GM18519 (cell line): Measurements from ENCODE around the gene ANKRD50.

ENCODE experiments used
- ATAC-seq: cut with Tn5 transposase; IDR thresholded peaks from one replicate; pipeline ENCODE4 v1.9.1; 2021; ENCODE audit warnings: mild to moderate bottlenecking, moderate library complexity; ENCODE audit not compliant: unreplicated experiment, low FRiP score

Gene ANKRD50

GRCh38 chr4:124712372-124713184 lies at the start of gene ANKRD50:
ANKRD50 (minus strand) TSS chr4:124712732; CDS start chr4:124710511, 2,221 bp downstream.
- ATAC-seq = peak; percentile 49

- ATAC-seq = no peak
Observed at GRCh38 chr4:124757126-124757525, 44.6 kb upstream of the ANKRD50 start.

- no peak for ATAC-seq
Observed at GRCh38 chr4:124754681-124755080, 42.1 kb upstream of the ANKRD50 start.

GRCh38 chr4:124753941-124754581 lies 41.5 kb upstream of the ANKRD50 start:
- ATAC-seq = no peak

- ATAC-seq = no peak
Observed at GRCh38 chr4:124749421-124749820, 36.9 kb upstream of the ANKRD50 start.

GRCh38 chr4:124748965-124749364 lies 36.4 kb upstream of the ANKRD50 start:
- no peak for ATAC-seq

- no peak for ATAC-seq
Observed at GRCh38 chr4:124745985-124746801, 33.7 kb upstream of the ANKRD50 start.

- ATAC-seq = no peak
Observed at GRCh38 chr4:124743711-124744110, 31.2 kb upstream of the ANKRD50 start.

GRCh38 chr4:124740501-124740900 lies 28.0 kb upstream of the ANKRD50 start:
- no peak for ATAC-seq

- ATAC-seq = no peak
Observed at GRCh38 chr4:124738994-124739393, 26.5 kb upstream of the ANKRD50 start.

GRCh38 chr4:124737619-124738018 lies 25.1 kb upstream of the ANKRD50 start:
- no peak for ATAC-seq

GRCh38 chr4:124736526-124736925 lies 24.0 kb upstream of the ANKRD50 start:
- no peak for ATAC-seq

GRCh38 chr4:124727331-124727890 lies 14.9 kb upstream of the ANKRD50 start:
- ATAC-seq = no peak

- no peak for ATAC-seq
Observed at GRCh38 chr4:124726269-124726668, 13.7 kb upstream of the ANKRD50 start.

GRCh38 chr4:124722071-124722470 lies 9.5 kb upstream of the ANKRD50 start:
- no peak for ATAC-seq

GRCh38 chr4:124717101-124717500 lies 4.6 kb upstream of the ANKRD50 start:
- ATAC-seq = no peak

GRCh38 chr4:124713185-124713592 lies 657 bp upstream of the ANKRD50 start:
- ATAC-seq = peak; percentile 34

- peak; percentile 35 for ATAC-seq
Observed at GRCh38 chr4:124711471-124712371, 811 bp downstream of the ANKRD50 start.

- ATAC-seq = no peak
Observed at GRCh38 chr4:124710911-124711310, 1.6 kb downstream of the ANKRD50 start.
